Activated CD4-positive, alpha-beta T cell treated with anti-CD3 and anti-CD28 coated beads, Interleukin-2, amount 50 U/mL, for 4 hours (primary cell): ENCODE data around the gene POLR1E.
A peak's percentile ranks its signal among the peaks of the same experiment; 100 is the strongest.
"Not testable (repeated sequence)": the region's sequence is repeated elsewhere in the genome, so short reads cannot be mapped to it uniquely, and the experiment has no call there.

ENCODE experiments used
- DNase-seq, 2 experiments: peaks; one replicate each; pipeline ENCODE4 v3.0.0-alpha.2; 2020

Gene POLR1E

GRCh38 chr9:37504605-37505004 lies 18.9 kb downstream of the POLR1E start:
- DNase-seq: no peak

- DNase-seq: no peak
These were observed 21.9 kb downstream of the POLR1E start for GRCh38 chr9:37507566-37508134.

GRCh38 chr9:37508135-37508833 lies 22.5 kb downstream of the POLR1E start:
- DNase-seq: no peak

- DNase-seq: no peak
These were observed 23.1 kb downstream of the POLR1E start for GRCh38 chr9:37508834-37509206.

GRCh38 chr9:37509536-37509935 lies 23.8 kb downstream of the POLR1E start:
- DNase-seq: no peak

GRCh38 chr9:37510053-37510452 lies 24.3 kb downstream of the POLR1E start:
- DNase-seq: not testable (repeated sequence)

- no peak for DNase-seq
These were observed 25.6 kb downstream of the POLR1E start for GRCh38 chr9:37511016-37512010.

GRCh38 chr9:37512437-37512836 lies 26.7 kb downstream of the POLR1E start:
- DNase-seq: no peak

- DNase-seq: not testable (repeated sequence)
These were observed 28.7 kb downstream of the POLR1E start for GRCh38 chr9:37514415-37514814.

- no peak for DNase-seq
These were observed 29.3 kb downstream of the POLR1E start for GRCh38 chr9:37514999-37515398.

- no peak for DNase-seq
These were observed 30.0 kb downstream of the POLR1E start for GRCh38 chr9:37515620-37516258.

GRCh38 chr9:37517923-37518322 lies 32.2 kb downstream of the POLR1E start:
- DNase-seq: no peak

GRCh38 chr9:37520641-37521040 lies 34.9 kb downstream of the POLR1E start:
- DNase-seq: no peak

- no peak for DNase-seq
These were observed 35.4 kb downstream of the POLR1E start for GRCh38 chr9:37521111-37521510.

- no peak for DNase-seq
These were observed 37.2 kb downstream of the POLR1E start for GRCh38 chr9:37522971-37523370.

- DNase-seq: no peak
These were observed 38.2 kb downstream of the POLR1E start for GRCh38 chr9:37523916-37524315.

GRCh38 chr9:37528652-37529471 lies 43.1 kb downstream of the POLR1E start:
- peak; percentile 75 to 80 for DNase-seq

GRCh38 chr9:37531699-37532098 lies 46.0 kb downstream of the POLR1E start:
- DNase-seq: peak; percentile 42 to 44

GRCh38 chr9:37534412-37534811 lies 48.7 kb downstream of the POLR1E start:
- DNase-seq: no peak

- no peak for DNase-seq
These were observed 49.2 kb downstream of the POLR1E start for GRCh38 chr9:37534901-37535300.

GRCh38 chr9:37538099-37538498 lies 52.4 kb downstream of the POLR1E start:
- no peak for DNase-seq

- no peak for DNase-seq
These were observed 53.9 kb downstream of the POLR1E start for GRCh38 chr9:37539634-37540033.
